ENCODE measurements around the gene EXOC4.

GRCh38 chr7:133255486-133255885 lies 2.6 kb downstream of the EXOC4 start:
- no peak for TF ChIP-seq CTCF (IDR thresholded peaks at IDR 0.05; ENCODE audit: low read depth, low read length, poor library complexity, severe bottlenecking)
- TF ChIP-seq EZH2phosphoT487 (IDR thresholded peaks at IDR 0.05; ENCODE audit: borderline replicate concordance, low read length): no peak

Data from DOHH2 (cell line).